Measurements from ENCODE around the gene GLOD4.

- TF ChIP-seq CTCF (conservative IDR thresholded peaks at IDR 0.05 in 1 of 2, IDR thresholded peaks at IDR 0.05 in 1 of 2; ENCODE audit: extremely low read depth in 1 of 2, insufficient read depth in 1 of 2, low read depth in 1 of 2, low read length in 2 of 2) (no peak), EZH2 (IDR thresholded peaks at IDR 0.05; ENCODE audit: borderline replicate concordance, low read length) (no peak)
Measured at GRCh38 chr17:773467-774312, 8.4 kb downstream of the GLOD4 start.
